Memory B cell (primary cell): ENCODE measurements around the gene SFTPB.
"Not testable (repeated sequence)": the region's sequence is repeated elsewhere in the genome, so short reads cannot be mapped to it uniquely, and the experiment has no call there.

Experiments
- ATAC-seq: fragments of 150-1000 bp; cut with Tn5 transposase; 2 replicates; pipeline ENCODE4 v1.10.0; 2021; ENCODE audit warnings: low read depth, mild to moderate bottlenecking, moderate library complexity
- DNase-seq, 2 donors: peaks; one replicate each; pipeline ENCODE4 v3.0.0; 2022; ENCODE audit warnings: low spot score in 2 of 2
- H3K27ac Mint-ChIP-seq: one replicate; pipeline ENCODE4 v1.8.0; 2022; ENCODE audit warnings: mild to moderate bottlenecking, moderate library complexity, mixed read lengths
- H3K27me3 Mint-ChIP-seq: one replicate; pipeline ENCODE4 v1.8.0; 2022; ENCODE audit warnings: mixed read lengths
- H3K36me3 Mint-ChIP-seq: one replicate; pipeline ENCODE4 v1.8.0; 2022; ENCODE audit warnings: mild to moderate bottlenecking, mixed read lengths
- H3K4me1 Mint-ChIP-seq: one replicate; pipeline ENCODE4 v1.8.0; 2022; ENCODE audit warnings: mixed read lengths
- H3K4me3 Mint-ChIP-seq: one replicate; pipeline ENCODE4 v1.8.0; 2022; ENCODE audit warnings: mild to moderate bottlenecking, moderate library complexity, mixed read lengths
- H3K9me3 Mint-ChIP-seq: one replicate; pipeline ENCODE4 v1.8.0; 2022; ENCODE audit warnings: mixed read lengths

The SFTPB gene

DNA sequence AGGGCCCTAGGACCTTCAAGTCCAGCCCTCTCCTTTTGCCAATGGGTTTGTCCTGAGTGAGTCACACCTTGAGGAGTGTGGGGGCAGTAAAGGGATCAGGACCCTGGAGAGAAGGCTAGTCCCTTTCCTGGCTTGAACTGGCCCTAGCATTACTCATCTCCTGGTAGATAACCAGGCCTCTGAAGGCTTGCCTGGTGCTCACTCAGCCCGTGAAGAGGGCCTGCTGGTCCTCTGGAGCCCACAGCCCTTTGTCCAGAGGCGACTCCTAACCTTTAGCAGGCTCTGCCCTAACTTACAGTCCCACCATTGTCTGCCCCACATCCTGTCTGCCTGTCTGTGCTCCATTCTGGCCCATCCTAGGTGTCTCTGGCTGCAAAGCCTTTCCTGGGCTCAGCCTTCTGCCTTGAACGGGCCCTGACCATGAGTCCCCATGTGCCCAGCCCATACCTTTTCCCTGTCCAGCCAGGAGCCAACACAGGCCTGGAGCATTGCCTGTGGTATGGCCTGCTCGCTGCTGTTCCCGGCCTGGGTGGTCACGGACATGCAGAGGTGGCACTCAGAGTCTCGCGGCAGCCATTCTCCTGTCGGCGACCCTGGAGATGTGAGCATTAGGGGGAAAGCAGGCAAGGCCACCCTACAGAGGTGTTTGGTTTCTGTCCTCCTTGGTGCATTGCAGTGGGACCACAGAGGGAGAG, 5.0 kb downstream of the SFTPB start:
- DNase-seq (no peak), ATAC-seq (no peak)
- peaks cover 11% of the 10 kb centered on the region for H3K4me1 Mint-ChIP-seq
- no peak overlapping the region for H3K4me3 Mint-ChIP-seq
- H3K9me3 Mint-ChIP-seq = no peaks in the 10 kb centered on the region
- peaks cover 9% of the 10 kb centered on the region for H3K27me3 Mint-ChIP-seq
- H3K27ac Mint-ChIP-seq = no peak overlapping the region
- no peaks in the 10 kb centered on the region for H3K36me3 Mint-ChIP-seq

DNA sequence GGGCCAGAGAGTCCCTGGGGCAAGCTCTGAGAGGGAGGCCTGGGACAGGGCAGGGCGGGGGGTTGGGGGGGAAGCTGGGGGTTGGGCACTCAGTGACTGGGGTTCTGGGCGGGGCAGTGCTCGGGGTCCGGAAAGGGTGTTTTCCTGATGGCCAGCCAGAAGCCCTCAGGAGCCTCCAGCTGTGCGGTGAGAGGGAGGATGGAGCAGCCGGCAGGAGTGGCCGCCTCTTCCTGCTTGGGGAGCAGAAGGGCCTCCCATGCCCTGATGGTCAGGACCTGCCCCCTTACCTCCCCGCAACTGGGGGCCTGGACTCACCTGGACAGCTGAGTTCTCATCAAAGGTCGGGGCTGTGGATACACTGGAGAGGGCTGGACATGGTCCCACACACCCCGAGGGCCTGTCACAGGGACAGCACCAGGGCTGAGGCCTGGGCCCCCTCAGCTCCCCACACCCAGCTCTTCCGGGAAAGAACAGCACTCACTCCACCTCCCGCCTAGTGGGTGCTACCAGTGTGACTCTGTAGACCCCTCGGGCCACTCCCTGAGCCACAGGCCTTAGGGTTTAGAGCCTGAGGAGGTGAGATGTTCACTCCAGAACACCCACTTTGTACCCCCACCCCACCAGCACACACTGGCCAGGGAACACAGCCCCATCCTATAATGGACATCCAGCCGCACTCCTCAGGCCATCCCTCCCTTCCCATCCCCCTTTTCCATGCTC, 6.7 kb downstream of the SFTPB start:
- Mint-ChIP-seq H3K9me3 (no peaks in the 10 kb centered on the region), H3K4me1 (peaks cover 5% of the 10 kb centered on the region), H3K27me3 (peaks cover 2% of the 10 kb centered on the region), H3K27ac (no peak overlapping the region), H3K4me3 (no peak overlapping the region), H3K36me3 (peaks cover 10% of the 10 kb centered on the region)
- no peak for ATAC-seq
- DNase-seq = no peak

DNA sequence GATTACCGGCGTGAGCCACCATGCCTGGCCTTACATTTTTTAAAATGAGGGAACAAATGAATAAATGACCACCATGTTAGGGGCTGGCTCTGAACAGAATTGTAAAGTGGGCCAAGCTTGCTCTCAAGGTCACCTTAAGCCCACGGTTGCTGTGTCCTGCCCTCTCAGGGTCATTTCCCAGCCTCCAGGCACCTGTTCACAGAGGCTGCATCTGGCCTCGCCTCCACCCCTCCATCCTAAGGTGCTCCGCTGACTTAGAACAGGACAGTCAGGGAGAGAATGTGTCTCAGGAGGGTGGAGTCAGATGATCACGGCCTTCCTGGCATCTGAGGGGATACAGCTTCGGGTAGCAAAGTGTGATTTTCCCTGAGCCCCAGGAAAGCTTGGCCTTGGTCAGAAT, 7.3 kb downstream of the SFTPB start:
- ATAC-seq (no peak), DNase-seq (no peak)
- Mint-ChIP-seq H3K27me3 (no peaks in the 10 kb centered on the region), H3K4me3 (no peak overlapping the region), H3K9me3 (no peaks in the 10 kb centered on the region), H3K4me1 (no peaks in the 10 kb centered on the region), H3K36me3 (peaks cover 14% of the 10 kb centered on the region), H3K27ac (no peak overlapping the region)

DNA sequence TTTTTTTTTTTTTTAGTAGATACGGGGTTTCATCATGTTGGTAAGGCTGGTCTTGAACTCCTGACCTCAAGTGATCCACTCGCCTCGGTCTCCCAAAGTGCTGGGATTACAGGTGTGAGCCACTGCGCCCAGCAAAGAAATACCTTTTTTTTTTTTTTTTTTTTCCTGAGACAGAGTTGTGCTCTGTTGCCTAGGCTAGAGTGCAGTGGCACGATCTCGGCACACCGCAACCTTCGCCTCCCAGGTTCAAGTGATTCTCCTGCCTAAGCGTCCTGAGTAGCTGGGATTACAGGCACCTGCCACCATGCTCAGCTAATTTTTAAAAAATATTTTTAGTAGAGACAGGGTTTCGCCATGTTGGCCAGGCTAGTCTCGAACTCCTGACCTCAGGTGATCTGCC, 7.7 kb downstream of the SFTPB start:
- H3K4me3 Mint-ChIP-seq, H3K9me3 Mint-ChIP-seq, ATAC-seq, DNase-seq, H3K27ac Mint-ChIP-seq, H3K4me1 Mint-ChIP-seq, H3K27me3 Mint-ChIP-seq: not testable (repeated sequence)
- peaks cover 14% of the 10 kb centered on the region for H3K36me3 Mint-ChIP-seq

DNA sequence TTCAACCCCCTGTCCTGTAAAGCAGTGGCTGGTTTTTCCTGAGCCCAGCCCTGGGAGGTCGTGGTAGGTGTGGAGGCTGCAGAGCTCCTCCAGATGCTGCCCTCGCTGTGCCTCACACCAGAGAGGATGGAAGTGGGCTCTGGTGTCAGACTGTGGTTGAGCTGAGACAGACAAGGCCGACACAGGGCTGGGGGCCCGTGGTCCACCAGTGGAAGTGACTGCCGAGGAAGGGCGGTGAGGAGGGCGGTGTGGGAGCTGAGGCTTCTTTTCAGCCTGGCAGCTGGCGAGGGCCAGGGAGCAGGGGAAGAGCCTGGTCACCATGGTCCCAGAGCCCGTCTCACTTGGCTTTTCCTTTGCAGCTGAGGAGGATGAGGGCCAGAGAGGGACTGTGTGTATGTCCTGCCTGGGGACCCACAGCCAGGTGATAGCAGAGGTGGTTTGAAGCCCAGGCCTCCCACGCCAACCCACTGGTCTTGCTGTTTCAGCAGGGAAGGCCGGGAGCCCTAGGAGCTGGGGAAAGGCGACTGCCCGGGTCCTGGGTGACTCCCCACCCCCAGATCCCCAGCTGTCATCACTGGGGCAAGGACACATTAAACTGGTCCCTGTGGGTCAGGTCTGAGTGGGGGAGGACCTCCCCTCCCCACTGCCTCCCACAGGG, 8.5 kb downstream of the SFTPB start:
- Mint-ChIP-seq H3K4me3 (no peak overlapping the region), H3K36me3 (peaks cover 14% of the 10 kb centered on the region), H3K9me3 (no peaks in the 10 kb centered on the region), H3K27me3 (no peaks in the 10 kb centered on the region), H3K27ac (no peak overlapping the region), H3K4me1 (no peaks in the 10 kb centered on the region)
- DNase-seq (no peak), ATAC-seq (no peak)

DNA sequence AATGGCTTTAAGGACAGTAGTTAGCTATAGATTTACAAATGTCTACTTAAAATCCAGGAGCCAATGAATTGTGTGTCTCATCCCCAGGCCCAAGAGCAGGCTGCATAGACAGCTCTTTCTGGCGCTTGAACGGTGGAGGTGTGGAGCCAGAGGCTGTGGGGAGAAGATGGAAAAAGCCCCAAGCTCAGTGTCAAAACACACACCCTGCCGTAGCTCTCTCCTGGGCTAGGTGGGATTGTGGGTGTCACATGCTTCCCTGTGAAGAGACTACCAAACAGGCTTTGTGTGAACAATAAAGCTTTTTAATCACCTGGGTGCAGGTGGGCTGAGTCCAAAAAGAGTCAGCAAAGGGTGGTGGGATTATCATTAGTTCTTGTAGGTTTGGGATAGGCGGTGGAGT, 10.6 kb downstream of the SFTPB start:
- H3K27me3 Mint-ChIP-seq, H3K4me3 Mint-ChIP-seq, H3K27ac Mint-ChIP-seq, H3K4me1 Mint-ChIP-seq, ATAC-seq, DNase-seq, H3K9me3 Mint-ChIP-seq: not testable (repeated sequence)
- H3K36me3 Mint-ChIP-seq = peaks cover 25% of the 10 kb centered on the region

DNA sequence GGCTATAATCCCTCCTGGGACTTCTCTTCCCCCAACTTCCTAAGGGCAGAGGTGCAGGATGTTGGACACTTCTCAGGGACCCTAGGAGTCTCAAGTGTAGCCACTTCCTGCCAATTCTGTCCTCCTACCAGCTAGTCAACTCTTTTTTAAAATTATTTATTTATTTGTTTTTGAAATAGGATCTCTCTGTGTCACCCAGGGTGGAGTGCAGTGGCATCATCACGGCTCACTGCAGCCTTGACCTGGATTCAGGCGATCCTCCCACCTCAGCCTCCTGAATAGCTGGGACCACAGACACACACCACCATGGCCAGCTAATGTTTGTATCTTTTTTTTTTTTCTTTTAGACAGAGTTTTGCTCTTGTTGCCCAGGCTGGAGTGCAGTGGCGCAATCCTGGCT, 11.5 kb downstream of the SFTPB start:
- Mint-ChIP-seq H3K27me3 (no peaks in the 10 kb centered on the region), H3K4me1 (no peaks in the 10 kb centered on the region), H3K27ac (no peak overlapping the region), H3K4me3 (no peak overlapping the region), H3K9me3 (no peaks in the 10 kb centered on the region), H3K36me3 (peaks cover 29% of the 10 kb centered on the region)
- ATAC-seq (no peak), DNase-seq (no peak)

DNA sequence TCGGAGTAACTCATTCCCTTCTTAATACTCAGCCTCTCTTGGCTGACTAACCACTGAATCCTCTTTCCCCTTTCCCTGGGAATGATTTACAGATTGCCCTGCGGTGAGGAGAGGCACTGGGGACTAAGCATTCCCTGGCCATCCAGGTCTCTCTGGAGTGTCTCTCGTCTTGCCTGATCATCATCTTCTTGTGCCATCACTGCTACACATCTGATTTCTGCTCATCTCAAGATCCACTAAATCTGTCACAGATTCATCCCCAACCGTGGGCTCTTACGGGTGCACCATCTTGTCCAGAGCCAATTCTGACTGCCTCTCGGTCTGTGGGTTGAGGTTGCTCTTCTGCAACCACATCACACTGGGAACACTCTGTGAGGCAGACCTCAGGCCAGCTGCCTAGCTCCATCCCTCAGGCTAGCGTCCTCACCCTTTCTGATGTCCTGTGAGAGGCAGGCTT, 12.0 kb downstream of the SFTPB start:
- Mint-ChIP-seq H3K9me3 (no peaks in the 10 kb centered on the region), H3K36me3 (peaks cover 29% of the 10 kb centered on the region), H3K27ac (no peak overlapping the region), H3K4me1 (no peaks in the 10 kb centered on the region), H3K4me3 (no peak overlapping the region), H3K27me3 (no peaks in the 10 kb centered on the region)
- DNase-seq (no peak), ATAC-seq (no peak)

DNA sequence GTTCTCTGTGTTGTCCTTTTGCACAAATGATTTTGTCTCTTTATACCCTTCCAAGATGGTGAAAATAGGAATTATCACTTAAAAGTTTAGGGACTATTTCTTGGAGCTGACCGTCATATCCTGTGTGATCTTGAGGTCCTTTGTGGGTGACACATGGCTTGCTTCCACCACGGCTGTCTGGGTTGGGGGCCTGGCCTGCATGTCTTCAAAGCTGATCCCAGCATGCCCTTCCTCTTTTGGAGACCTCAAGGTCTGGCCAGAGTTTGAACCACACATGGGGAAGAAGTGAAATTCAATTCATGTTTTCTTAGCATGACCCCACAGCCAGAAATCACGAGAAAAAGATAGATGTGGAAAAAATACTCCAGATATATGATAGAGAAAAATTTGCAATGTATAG, 14.0 kb downstream of the SFTPB start:
- Mint-ChIP-seq H3K36me3 (peaks cover 37% of the 10 kb centered on the region), H3K4me3 (no peak overlapping the region)

DNA sequence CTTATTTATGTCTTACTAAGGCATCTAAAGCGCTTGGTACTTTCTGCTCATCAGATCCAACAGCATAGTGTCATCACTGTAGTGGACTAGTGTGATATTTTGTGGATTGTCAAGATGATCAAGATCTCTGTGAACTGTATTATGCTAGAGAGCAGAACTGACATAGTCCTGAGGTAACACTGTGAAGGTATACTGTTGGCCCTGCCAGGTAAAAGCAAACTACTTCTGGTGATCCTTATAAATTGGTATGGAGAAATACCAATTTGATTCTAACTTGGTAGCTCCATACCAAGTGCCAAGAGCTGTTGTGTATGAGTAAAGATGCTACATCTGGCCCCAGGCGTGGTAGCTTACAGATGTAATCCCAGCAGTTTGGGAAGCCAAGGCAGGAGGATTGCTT, 15.9 kb downstream of the SFTPB start:
- Mint-ChIP-seq H3K9me3 (no peaks in the 10 kb centered on the region), H3K4me3 (no peak overlapping the region), H3K36me3 (peaks cover 38% of the 10 kb centered on the region), H3K4me1 (peaks cover 14% of the 10 kb centered on the region), H3K27ac (no peak overlapping the region), H3K27me3 (no peaks in the 10 kb centered on the region)
- DNase-seq = no peak
- ATAC-seq = no peak

More for the DNA sequence above, 14.0 kb downstream of the SFTPB start:
- Mint-ChIP-seq H3K27ac (no peak overlapping the region), H3K27me3 (no peaks in the 10 kb centered on the region), H3K9me3 (no peaks in the 10 kb centered on the region), H3K4me1 (peaks cover 3% of the 10 kb centered on the region)
- DNase-seq (no peak), ATAC-seq (no peak)

DNA sequence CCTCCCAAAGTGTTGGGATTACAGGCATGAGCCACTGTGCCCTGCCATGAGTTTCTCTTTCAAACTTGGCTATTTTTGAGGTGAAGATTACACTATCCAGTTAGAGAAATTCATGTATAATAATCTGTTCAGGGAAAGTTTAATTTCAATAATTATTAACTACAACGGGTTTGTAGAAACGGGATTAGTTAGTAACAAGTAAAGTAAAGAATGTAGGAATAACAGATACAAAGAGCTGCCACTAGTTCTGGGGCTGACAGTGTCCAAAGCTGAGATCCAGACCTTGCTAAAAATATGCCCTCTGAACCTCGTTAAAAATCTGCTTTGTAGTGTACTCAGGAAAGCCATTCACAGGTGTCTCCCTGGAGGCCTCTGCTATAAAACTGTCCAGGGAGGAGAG, 16.9 kb downstream of the SFTPB start:
- H3K27me3 Mint-ChIP-seq = no peaks in the 10 kb centered on the region

DNA sequence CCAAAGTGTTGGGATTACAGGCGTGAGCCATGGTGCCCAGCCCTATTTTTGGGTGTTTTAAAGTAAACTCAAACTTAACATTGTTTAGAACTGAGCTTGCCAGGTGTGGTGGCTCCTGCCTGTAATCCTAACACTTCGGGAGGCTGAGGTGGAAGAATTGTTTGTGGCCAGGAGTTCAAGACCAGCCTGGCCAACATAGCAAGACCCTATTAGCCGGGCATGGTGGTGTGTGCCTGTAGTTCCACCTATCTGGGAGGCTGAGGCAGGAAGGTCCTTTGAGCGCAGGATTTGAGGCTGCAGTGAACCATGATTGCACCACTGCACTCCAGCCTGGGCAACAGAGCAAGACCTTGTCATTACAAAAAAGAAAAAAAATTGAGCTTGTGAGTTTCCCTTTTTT, 17.5 kb downstream of the SFTPB start:
- Mint-ChIP-seq H3K9me3 (no peaks in the 10 kb centered on the region), H3K27ac (no peak overlapping the region), H3K4me3 (no peak overlapping the region), H3K4me1 (peaks cover 14% of the 10 kb centered on the region), H3K36me3 (peaks cover 33% of the 10 kb centered on the region), H3K27me3 (no peaks in the 10 kb centered on the region)
- DNase-seq (no peak), ATAC-seq (no peak)

More for the DNA sequence above, 16.9 kb downstream of the SFTPB start:
- ATAC-seq (no peak), DNase-seq (no peak)
- Mint-ChIP-seq H3K9me3 (no peaks in the 10 kb centered on the region), H3K4me3 (no peak overlapping the region), H3K4me1 (peaks cover 14% of the 10 kb centered on the region), H3K36me3 (peaks cover 33% of the 10 kb centered on the region), H3K27ac (no peak overlapping the region)

DNA sequence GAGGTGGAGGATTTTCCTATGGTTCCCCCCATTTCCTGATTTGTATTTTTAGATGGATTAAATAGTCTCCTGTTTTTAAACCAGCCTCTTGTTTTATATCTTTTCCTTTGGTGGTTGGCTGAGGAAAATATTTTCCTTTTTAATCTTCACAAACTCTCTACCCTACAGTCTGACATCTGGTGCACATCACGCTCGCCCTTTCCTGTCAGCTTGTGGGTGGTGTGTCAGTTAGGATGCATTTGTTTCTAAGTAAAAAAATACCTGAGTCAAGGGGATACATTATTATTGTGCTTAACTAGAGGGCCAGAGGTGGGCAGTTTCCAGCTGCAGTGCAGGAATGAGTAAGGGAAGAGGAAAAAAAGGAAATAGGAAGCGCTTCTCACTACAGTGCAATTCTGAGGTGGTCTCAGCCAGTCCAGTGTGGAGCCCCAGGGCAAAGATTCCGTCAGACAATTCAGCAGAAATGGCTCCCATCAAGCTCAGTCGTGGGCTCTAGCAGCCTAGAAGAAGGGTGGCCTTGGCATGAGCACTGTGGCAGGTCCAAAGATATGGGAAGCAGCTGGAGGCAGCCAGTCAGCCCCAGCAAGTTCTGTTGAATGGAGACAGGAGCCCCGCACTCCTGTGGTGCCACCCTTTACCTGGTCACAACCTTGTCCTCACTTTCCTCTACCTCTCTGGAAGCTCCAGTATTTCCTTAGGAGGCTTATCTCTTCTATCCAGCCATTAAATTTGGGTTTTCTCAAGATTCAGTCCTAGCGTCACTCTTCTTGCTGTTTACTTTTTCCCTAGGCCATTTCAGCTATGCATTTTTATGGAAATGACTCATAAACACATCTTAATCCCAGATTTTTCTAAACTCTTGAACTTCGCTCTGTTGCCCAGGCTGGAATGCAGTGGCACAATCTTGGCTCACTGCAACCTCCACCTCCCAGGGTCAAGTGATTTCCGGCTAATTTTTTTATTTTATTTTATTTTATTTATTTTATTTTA, 18.5 kb downstream of the SFTPB start:
- DNase-seq (no peak), ATAC-seq (no peak)
- Mint-ChIP-seq H3K4me1 (peaks cover 14% of the 10 kb centered on the region), H3K36me3 (peaks cover 33% of the 10 kb centered on the region), H3K9me3 (no peaks in the 10 kb centered on the region), H3K27me3 (no peaks in the 10 kb centered on the region), H3K27ac (no peak overlapping the region), H3K4me3 (no peak overlapping the region)
